ENCODE results near the gene TSEN15. TPM values are rescaled to one million over a fixed set of nuclear protein-coding genes. Genes with fewer than 3 reads are reported as not detected.

TSEN15 gene
- total and polyA plus RNA-seq, 9 of the 15 experiments (the other 6 are each of a cell fraction or from before 2014, with no cell fraction given), result 25.6 to 121 (median 91.3) TPM

DNA sequence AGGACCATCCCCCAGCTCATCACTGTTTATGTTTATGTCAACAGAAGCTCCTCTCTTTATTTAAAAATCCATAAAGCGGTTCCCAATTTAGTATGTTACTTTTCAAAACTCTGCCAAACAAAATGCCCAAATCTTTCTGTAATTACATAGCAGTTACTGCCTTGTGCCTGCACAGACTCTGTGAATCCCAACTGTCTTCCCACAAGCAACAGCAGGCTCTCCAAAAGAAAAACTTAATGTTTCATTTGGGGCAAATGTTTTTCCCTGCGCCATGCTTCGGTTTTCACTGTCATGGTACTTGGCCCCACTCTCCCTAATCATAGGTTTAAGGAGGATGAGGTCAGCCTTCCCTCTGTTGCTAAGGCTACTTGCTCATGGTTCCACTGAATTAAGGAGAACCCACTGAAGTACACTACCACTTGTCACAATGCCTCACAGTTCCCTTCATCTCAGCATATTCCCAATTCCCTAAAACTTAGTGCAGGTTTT lies 18.6 kb upstream of the TSEN15 start (continued):
- TF ChIP-seq, protein P1, sequence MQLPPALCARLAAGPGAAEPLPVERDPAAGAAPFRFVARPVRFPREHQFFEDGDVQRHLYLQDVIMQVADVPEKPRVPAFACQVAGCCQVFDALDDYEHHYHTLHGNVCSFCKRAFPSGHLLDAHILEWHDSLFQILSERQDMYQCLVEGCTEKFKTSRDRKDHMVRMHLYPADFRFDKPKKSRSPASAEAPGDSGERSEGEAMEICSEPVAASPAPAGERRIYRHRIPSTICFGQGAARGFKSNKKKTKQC (CRISPR knock-in tag; IDR thresholded peaks at IDR 0.05), result no peak
- TF ChIP-seq, protein P2, sequence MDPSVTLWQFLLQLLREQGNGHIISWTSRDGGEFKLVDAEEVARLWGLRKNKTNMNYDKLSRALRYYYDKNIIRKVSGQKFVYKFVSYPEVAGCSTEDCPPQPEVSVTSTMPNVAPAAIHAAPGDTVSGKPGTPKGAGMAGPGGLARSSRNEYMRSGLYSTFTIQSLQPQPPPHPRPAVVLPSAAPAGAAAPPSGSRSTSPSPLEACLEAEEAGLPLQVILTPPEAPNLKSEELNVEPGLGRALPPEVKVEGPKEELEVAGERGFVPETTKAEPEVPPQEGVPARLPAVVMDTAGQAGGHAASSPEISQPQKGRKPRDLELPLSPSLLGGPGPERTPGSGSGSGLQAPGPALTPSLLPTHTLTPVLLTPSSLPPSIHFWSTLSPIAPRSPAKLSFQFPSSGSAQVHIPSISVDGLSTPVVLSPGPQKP (CRISPR knock-in tag; IDR thresholded peaks at IDR 0.05), result no peak
- TF ChIP-seq CBX1 (IDR thresholded peaks at IDR 0.05; ENCODE audit: low read depth) (no peak), POLR2AphosphoS2 (IDR thresholded peaks at IDR 0.05; ENCODE audit: low read length) (no peak), ZNF707 (CRISPR knock-in tag; conservative IDR thresholded peaks at IDR 0.05) (no peak), CSDE1 (IDR thresholded peaks at IDR 0.05) (0 out of 4 replicates have a peak, but pooled peaks of 1 of the 2 experiments have one; percentile 7), ZNF764 (CRISPR knock-in tag; IDR thresholded peaks at IDR 0.05; ENCODE audit: low read depth) (no peak), STAT5A (IDR thresholded peaks at IDR 0.05; ENCODE audit: borderline replicate concordance, low read length) (no peak), JUND (IDR thresholded peaks at IDR 0.05; ENCODE audit: borderline replicate concordance, low read depth, low read length) (peak; percentile 74), JUND (tag; IDR thresholded peaks at IDR 0.05; ENCODE audit: borderline replicate concordance, low read depth, low read length) (peak; percentile 73; the same call in 2 of the 3 replicates), ERF (CRISPR knock-in tag; IDR thresholded peaks at IDR 0.05) (0 out of 2 replicates have a peak, but pooled peaks have one; percentile 47), NRF1 (conservative IDR thresholded peaks at IDR 0.05 in 1 of 2, IDR thresholded peaks at IDR 0.05 in 1 of 2) (0 out of 4 replicates have a peak, but pooled peaks of 1 of the 2 experiments have one; percentile 26), RFX5 (IDR thresholded peaks at IDR 0.05; ENCODE audit: low read depth, low read length) (no peak), ZNF165 (CRISPR knock-in tag; IDR thresholded peaks at IDR 0.05; ENCODE audit: borderline replicate concordance) (no peak), MED1 (CRISPR knock-in tag; IDR thresholded peaks at IDR 0.05; ENCODE audit: borderline replicate concordance) (no peak), YY1 (IDR thresholded peaks at IDR 0.05; ENCODE audit: borderline replicate concordance in 1 of 3, control insufficient read depth in 1 of 3, extremely low read depth in 1 of 3, insufficient read depth in 3 of 3, insufficient read length in 1 of 3, insufficient replicate concordance in 2 of 3, low read depth in 1 of 3, low read length in 2 of 3) (no peak), SMARCA4 (IDR thresholded peaks at IDR 0.05) (0 out of 2 replicates have a peak, but pooled peaks have one; percentile 29)
- TF ChIP-seq, protein P3, sequence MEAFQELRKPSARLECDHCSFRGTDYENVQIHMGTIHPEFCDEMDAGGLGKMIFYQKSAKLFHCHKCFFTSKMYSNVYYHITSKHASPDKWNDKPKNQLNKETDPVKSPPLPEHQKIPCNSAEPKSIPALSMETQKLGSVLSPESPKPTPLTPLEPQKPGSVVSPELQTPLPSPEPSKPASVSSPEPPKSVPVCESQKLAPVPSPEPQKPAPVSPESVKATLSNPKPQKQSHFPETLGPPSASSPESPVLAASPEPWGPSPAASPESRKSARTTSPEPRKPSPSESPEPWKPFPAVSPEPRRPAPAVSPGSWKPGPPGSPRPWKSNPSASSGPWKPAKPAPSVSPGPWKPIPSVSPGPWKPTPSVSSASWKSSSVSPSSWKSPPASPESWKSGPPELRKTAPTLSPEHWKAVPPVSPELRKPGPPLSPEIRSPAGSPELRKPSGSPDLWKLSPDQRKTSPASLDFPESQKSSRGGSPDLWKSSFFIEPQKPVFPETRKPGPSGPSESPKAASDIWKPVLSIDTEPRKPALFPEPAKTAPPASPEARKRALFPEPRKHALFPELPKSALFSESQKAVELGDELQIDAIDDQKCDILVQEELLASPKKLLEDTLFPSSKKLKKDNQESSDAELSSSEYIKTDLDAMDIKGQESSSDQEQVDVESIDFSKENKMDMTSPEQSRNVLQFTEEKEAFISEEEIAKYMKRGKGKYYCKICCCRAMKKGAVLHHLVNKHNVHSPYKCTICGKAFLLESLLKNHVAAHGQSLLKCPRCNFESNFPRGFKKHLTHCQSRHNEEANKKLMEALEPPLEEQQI (IDR thresholded peaks at IDR 0.05), result no peak
- TF ChIP-seq, protein P4, sequence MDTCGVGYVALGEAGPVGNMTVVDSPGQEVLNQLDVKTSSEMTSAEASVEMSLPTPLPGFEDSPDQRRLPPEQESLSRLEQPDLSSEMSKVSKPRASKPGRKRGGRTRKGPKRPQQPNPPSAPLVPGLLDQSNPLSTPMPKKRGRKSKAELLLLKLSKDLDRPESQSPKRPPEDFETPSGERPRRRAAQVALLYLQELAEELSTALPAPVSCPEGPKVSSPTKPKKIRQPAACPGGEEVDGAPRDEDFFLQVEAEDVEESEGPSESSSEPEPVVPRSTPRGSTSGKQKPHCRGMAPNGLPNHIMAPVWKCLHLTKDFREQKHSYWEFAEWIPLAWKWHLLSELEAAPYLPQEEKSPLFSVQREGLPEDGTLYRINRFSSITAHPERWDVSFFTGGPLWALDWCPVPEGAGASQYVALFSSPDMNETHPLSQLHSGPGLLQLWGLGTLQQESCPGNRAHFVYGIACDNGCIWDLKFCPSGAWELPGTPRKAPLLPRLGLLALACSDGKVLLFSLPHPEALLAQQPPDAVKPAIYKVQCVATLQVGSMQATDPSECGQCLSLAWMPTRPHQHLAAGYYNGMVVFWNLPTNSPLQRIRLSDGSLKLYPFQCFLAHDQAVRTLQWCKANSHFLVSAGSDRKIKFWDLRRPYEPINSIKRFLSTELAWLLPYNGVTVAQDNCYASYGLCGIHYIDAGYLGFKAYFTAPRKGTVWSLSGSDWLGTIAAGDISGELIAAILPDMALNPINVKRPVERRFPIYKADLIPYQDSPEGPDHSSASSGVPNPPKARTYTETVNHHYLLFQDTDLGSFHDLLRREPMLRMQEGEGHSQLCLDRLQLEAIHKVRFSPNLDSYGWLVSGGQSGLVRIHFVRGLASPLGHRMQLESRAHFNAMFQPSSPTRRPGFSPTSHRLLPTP (IDR thresholded peaks at IDR 0.05; ENCODE audit: borderline replicate concordance, extremely low read depth, insufficient read length), result no peak

Measured in K562 (cell line).